Measurements from ENCODE around the gene TNRC6C. TPM values are rescaled to one million over a fixed set of nuclear protein-coding genes. Genes with fewer than 3 reads are reported as not detected.

TNRC6C gene
- total and polyA plus RNA-seq, 9 of the 15 experiments (the other 6 are each of a cell fraction or from before 2014, with no cell fraction given), result 0.20 to 4.9 (median 2.3) TPM

- intact Hi-C loops (cut with micrococcal nuclease), result loop anchor here (5.0 kb wide), 1 partner anchor 32 kb away; no protein-coding TSS in a partner anchor
- POLR2A ChIA-PET, result interaction anchor here (0.7 to 1.4 kb wide), 4 partner anchors 18 to 43 kb away, joined by 3 to 5 read pairs (median 4); no protein-coding TSS in a partner anchor
- peak overlapping the region; percentile 85 for H3K27ac ChIP-seq (ENCODE audit: extremely low read depth, low read depth, low read length)
- 0 out of 2 replicates have a peak, but pooled peaks have one; percentile 15 for TF ChIP-seq MTA3 (IDR thresholded peaks at IDR 0.05; ENCODE audit: borderline replicate concordance)
- no peak for TF ChIP-seq GATA2 (CRISPR knock-in tag; IDR thresholded peaks at IDR 0.05)
- no peak for TF ChIP-seq PURB (CRISPR knock-in tag; IDR thresholded peaks at IDR 0.05; ENCODE audit: low read depth)
- TF ChIP-seq, protein P1, sequence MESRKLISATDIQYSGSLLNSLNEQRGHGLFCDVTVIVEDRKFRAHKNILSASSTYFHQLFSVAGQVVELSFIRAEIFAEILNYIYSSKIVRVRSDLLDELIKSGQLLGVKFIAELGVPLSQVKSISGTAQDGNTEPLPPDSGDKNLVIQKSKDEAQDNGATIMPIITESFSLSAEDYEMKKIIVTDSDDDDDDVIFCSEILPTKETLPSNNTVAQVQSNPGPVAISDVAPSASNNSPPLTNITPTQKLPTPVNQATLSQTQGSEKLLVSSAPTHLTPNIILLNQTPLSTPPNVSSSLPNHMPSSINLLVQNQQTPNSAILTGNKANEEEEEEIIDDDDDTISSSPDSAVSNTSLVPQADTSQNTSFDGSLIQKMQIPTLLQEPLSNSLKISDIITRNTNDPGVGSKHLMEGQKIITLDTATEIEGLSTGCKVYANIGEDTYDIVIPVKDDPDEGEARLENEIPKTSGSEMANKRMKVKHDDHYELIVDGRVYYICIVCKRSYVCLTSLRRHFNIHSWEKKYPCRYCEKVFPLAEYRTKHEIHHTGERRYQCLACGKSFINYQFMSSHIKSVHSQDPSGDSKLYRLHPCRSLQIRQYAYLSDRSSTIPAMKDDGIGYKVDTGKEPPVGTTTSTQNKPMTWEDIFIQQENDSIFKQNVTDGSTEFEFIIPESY (CRISPR knock-in tag; IDR thresholded peaks at IDR 0.05), result 0 out of 2 replicates have a peak, but pooled peaks have one; percentile 13
- no peak for TF ChIP-seq SIX5 (IDR thresholded peaks at IDR 0.05; ENCODE audit: borderline replicate concordance in 1 of 2, insufficient read depth in 1 of 2, low read depth in 1 of 2, low read length in 2 of 2)
- TF ChIP-seq MCM2 (IDR thresholded peaks at IDR 0.05; ENCODE audit: low read depth), result no peak
- TF ChIP-seq, protein P2, sequence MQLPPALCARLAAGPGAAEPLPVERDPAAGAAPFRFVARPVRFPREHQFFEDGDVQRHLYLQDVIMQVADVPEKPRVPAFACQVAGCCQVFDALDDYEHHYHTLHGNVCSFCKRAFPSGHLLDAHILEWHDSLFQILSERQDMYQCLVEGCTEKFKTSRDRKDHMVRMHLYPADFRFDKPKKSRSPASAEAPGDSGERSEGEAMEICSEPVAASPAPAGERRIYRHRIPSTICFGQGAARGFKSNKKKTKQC (CRISPR knock-in tag; IDR thresholded peaks at IDR 0.05), result no peak
- no peak for TF ChIP-seq CREB3L1 (IDR thresholded peaks at IDR 0.05; ENCODE audit: borderline replicate concordance, low read depth)
- TF ChIP-seq L3MBTL2 (IDR thresholded peaks at IDR 0.05), result peak; percentile 49
- TF ChIP-seq DIDO1 (tag; IDR thresholded peaks at IDR 0.05; ENCODE audit: low read depth), result no peak
- no peak for TF ChIP-seq IRF1 (CRISPR knock-in tag; IDR thresholded peaks at IDR 0.05; ENCODE audit: borderline replicate concordance)
- no peak for TF ChIP-seq DPF2 (IDR thresholded peaks at IDR 0.05)
- TF ChIP-seq, protein P3, sequence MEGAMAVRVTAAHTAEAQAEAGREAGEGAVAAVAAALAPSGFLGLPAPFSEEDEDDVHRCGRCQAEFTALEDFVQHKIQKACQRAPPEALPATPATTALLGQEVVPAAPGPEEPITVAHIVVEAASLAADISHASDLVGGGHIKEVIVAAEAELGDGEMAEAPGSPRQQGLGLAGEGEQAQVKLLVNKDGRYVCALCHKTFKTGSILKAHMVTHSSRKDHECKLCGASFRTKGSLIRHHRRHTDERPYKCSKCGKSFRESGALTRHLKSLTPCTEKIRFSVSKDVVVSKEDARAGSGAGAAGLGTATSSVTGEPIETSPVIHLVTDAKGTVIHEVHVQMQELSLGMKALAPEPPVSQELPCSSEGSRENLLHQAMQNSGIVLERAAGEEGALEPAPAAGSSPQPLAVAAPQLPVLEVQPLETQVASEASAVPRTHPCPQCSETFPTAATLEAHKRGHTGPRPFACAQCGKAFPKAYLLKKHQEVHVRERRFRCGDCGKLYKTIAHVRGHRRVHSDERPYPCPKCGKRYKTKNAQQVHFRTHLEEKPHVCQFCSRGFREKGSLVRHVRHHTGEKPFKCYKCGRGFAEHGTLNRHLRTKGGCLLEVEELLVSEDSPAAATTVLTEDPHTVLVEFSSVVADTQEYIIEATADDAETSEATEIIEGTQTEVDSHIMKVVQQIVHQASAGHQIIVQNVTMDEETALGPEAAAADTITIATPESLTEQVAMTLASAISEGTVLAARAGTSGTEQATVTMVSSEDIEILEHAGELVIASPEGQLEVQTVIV (CRISPR knock-in tag; IDR thresholded peaks at IDR 0.05; ENCODE audit: borderline replicate concordance), result no peak
Observed at GRCh38 chr17:78144736-78145641, 186.5 kb downstream of the TNRC6C start.

More at GRCh38 chr17:78144736-78145641, 186.5 kb downstream of the TNRC6C start:
- H3K9me3 ChIP-seq (replicated peaks; ENCODE audit: control insufficient read depth, insufficient read depth, low read depth, low read length), result no peaks in the 10 kb centered on the region
- no TSS peak for BruUV-seq (replicated peaks)
- H4K20me1 ChIP-seq (replicated peaks; ENCODE audit: control insufficient read depth, insufficient read depth, low read length), result no peaks in the 10 kb centered on the region
- H3K4me3 ChIP-seq, result no peak overlapping the region
- no peak for DNase-seq (ENCODE audit: extremely low read depth in 1 of 4, low spot score in 3 of 4)
- CTCF ChIA-PET (ENCODE audit: low intra/inter-chr PET ratio), result no interaction called here
- H3K79me2 ChIP-seq (ENCODE audit: control insufficient read depth, insufficient read depth, low read length), result peaks cover 33% of the 10 kb centered on the region
- WGBS (ENCODE audit: insufficient coverage, low coverage, missing lambda C conversion rate), result 23% methylated on average over 13 of the region's 18 CpGs
- no peak for FAIRE-seq
- H2AFZ ChIP-seq (ENCODE audit: low read depth, low read length), result peak overlapping the region; percentile 87
- H3K9ac ChIP-seq (ENCODE audit: insufficient read depth in 1 of 2, low read depth in 2 of 2, low read length in 2 of 2), result peak overlapping the region; percentile 72 to 87
- no peaks in the 10 kb centered on the region for H3K36me3 ChIP-seq (ENCODE audit: control insufficient read depth, insufficient read depth, low read length)
- no peaks in the 10 kb centered on the region for H3K27me3 ChIP-seq (ENCODE audit: control insufficient read depth in 2 of 2, insufficient read depth in 2 of 2, low read length in 2 of 2)
- H3K4me2 ChIP-seq (ENCODE audit: insufficient read depth, low read length), result peak overlapping the region; percentile 89
- in situ Hi-C loops (cut with MboI), result no loop called here
- H3K4me1 ChIP-seq (replicated peaks in 1 of 2; ENCODE audit: control insufficient read depth in 2 of 2, insufficient read depth in 2 of 2, low read length in 2 of 2), result peaks cover 55 to 93% of the 10 kb centered on the region in 2 experiments
- peak; percentile 7 for ATAC-seq
- H3K9me1 ChIP-seq (ENCODE audit: control insufficient read depth, insufficient read depth, low read length), result peaks cover 2% of the 10 kb centered on the region
